ENCODE data around the gene CWC25.

CWC25 gene

GRCh38 chr17:38762231-38762630 lies 62.9 kb downstream of the CWC25 start:
- TF ChIP-seq CTCF (IDR thresholded peaks at IDR 0.05; ENCODE audit: borderline replicate concordance, control extremely low read depth, extremely low read depth, insufficient read depth, missing control alignments): no peak
- in situ Hi-C loops (cut with MboI; ENCODE audit: low sequenced_read_pairs, unreplicated experiment): no loop called here

GRCh38 chr17:38761612-38762011 lies 63.5 kb downstream of the CWC25 start:
- TF ChIP-seq CTCF (IDR thresholded peaks at IDR 0.05; ENCODE audit: borderline replicate concordance, control extremely low read depth, extremely low read depth, insufficient read depth, missing control alignments): peak; percentile 46
- in situ Hi-C loops (cut with MboI; ENCODE audit: low sequenced_read_pairs, unreplicated experiment): no loop called here
- no peak for DNase-seq (ENCODE audit: low spot score)

More at GRCh38 chr17:38762231-38762630, 62.9 kb downstream of the CWC25 start:
- no peak for DNase-seq (ENCODE audit: low spot score)

GRCh38 chr17:38753071-38753506 lies 72.0 kb downstream of the CWC25 start:
- in situ Hi-C loops (cut with MboI; ENCODE audit: low sequenced_read_pairs, unreplicated experiment): no loop called here

GRCh38 chr17:38752308-38753070 lies 72.6 kb downstream of the CWC25 start, which contains the start of gene PSMB3:
Gene PSMB3, plus strand, starts transcription at chr17:38752741. Its CDS starts 86 bp downstream, at chr17:38752827.
- DNase-seq (ENCODE audit: low spot score): peak; percentile 97
- in situ Hi-C loops (cut with MboI; ENCODE audit: low sequenced_read_pairs, unreplicated experiment): no loop called here
- no peak for TF ChIP-seq CTCF (IDR thresholded peaks at IDR 0.05; ENCODE audit: borderline replicate concordance, control extremely low read depth, extremely low read depth, insufficient read depth, missing control alignments)

More at GRCh38 chr17:38753071-38753506, 72.0 kb downstream of the CWC25 start:
- TF ChIP-seq CTCF (IDR thresholded peaks at IDR 0.05; ENCODE audit: borderline replicate concordance, control extremely low read depth, extremely low read depth, insufficient read depth, missing control alignments): no peak
- no peak for DNase-seq (ENCODE audit: low spot score)

- DNase-seq (ENCODE audit: low spot score): no peak
- in situ Hi-C loops (cut with MboI; ENCODE audit: low sequenced_read_pairs, unreplicated experiment): no loop called here
- no peak for TF ChIP-seq CTCF (IDR thresholded peaks at IDR 0.05; ENCODE audit: borderline replicate concordance, control extremely low read depth, extremely low read depth, insufficient read depth, missing control alignments)
These were observed 73.3 kb downstream of the CWC25 start for GRCh38 chr17:38751808-38752307.

GRCh38 chr17:38751144-38751807 lies 73.8 kb downstream of the CWC25 start:
- no peak for TF ChIP-seq CTCF (IDR thresholded peaks at IDR 0.05; ENCODE audit: borderline replicate concordance, control extremely low read depth, extremely low read depth, insufficient read depth, missing control alignments)
- in situ Hi-C loops (cut with MboI; ENCODE audit: low sequenced_read_pairs, unreplicated experiment): no loop called here
- DNase-seq (ENCODE audit: low spot score): no peak
